Muscle of back (tissue), 11 donors: ENCODE data around the gene ARHGAP45. TPM values are rescaled to one million over a fixed set of nuclear protein-coding genes. Genes with fewer than 3 reads are reported as not detected.
A peak's percentile ranks its signal among the peaks of the same experiment; 100 is the strongest.

Experiments used
- DNase-seq, 3 donors: peaks; one replicate each; pipeline versions ENCODE4 v3.0.0 to v3.0.0-alpha.2; 2013
- polyA plus RNA-seq, 10 donors: library from polyadenylated mRNA; unstranded; fragments of 120-200 nt; gene quantifications; one replicate each; pipeline ENCODE4 v1.2.1, GENCODE V29; 2013; ENCODE audit not compliant: insufficient read length in 10 of 10

Gene ARHGAP45
- polyA plus RNA-seq, 10 donors = 6.3 to 20.7 (median 10.1) TPM

GRCh38 chr19:1131718-1132551 is 65.0 kb downstream of the ARHGAP45 start:
- peak; percentile 71 to 89 (median 76) for DNase-seq

GRCh38 chr19:1132552-1133383 is 65.8 kb downstream of the ARHGAP45 start:
- peak in 1 of 3 donors; percentile 36 for DNase-seq

DNA sequence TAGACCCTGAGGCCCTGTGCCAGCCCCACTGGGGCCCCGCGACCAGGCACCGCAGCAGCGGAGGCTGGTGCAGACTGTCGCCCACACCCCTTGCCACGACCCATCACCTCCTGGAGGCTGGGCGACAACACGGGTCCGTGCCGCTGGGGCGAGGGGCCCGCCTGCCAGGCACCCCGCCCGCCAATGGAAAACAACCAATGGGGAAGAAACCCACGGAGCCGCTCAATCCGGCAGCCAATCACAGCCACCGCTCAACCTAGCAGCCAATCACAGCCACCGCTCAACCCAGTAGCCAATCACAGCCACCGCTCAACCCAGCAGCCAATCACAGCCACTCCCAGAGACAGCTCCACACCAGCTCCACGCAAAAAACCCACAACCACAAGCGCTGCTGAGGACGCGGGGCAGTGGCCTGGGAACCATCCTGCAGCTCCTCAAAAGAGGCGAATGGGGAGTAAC is 66.5 kb downstream of the ARHGAP45 start:
- DNase-seq = no peak

DNA sequence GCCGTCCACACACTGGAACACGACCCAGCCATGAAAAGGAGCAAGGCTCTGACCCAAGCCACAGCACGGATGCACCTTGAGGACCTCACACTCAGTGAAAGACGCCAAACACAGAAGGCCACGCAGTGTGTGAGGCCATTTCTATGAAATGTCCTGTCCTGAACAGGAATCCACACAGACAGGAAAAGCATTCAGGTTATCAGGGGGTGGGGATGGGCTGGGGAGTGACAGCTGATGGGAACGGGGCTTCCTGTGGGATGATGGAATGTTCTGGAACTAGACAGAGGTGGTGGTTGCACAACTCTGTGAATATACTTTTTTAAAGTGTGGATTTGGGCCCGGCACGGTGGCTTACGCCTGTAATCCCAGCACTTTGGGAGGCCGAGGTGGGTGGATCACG is 67.5 kb downstream of the ARHGAP45 start:
- DNase-seq = no peak

GRCh38 chr19:1135454-1135853 is 68.5 kb downstream of the ARHGAP45 start:
- no peak for DNase-seq

DNA sequence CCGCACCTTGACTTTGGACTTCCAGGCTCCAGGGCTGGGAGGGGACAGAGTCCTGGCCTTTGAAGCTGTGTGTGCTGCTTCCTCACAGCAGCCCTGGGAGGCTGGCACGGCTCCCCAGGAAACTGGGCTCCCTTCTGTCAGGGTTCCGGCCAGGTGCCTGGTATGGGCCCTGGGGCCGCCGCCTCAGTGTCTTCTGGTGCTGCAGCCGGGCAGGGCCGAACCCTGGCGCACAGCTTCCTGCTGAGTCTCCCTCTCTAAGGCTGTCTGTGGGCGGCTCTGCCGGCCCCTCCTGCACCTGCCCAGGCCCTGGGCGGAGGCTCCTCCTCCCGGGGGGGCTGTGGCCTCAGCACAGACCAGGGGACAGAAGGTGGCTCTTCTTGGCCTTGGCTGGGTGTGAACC is 69.2 kb downstream of the ARHGAP45 start:
- no peak for DNase-seq

Other genes with a start within 250 kb of the ARHGAP45 start
- 1 to 10 TPM in 1 of 10 donors, under 1 TPM in 9; 0.27 to 1.5 (median 0.68) TPM for gene PLPPR3, start 245.2 kb upstream of the ARHGAP45 start, polyA plus RNA-seq
- 1 to 10 TPM in 7 of 10 donors, under 1 TPM in 3; 0.35 to 3.0 (median 1.2) TPM for gene AZU1, start 239.3 kb upstream of the ARHGAP45 start, polyA plus RNA-seq
- gene PRTN3, start 226.2 kb upstream of the ARHGAP45 start, polyA plus RNA-seq = 1 to 10 TPM in 9 of 10 donors, under 1 TPM in 1; 0.89 to 6.4 (median 2.2) TPM
- 1 to 10 TPM in 1 of 10 donors, under 1 TPM in 9; 0.22 to 2.3 (median 0.60) TPM for gene ELANE, start 214.9 kb upstream of the ARHGAP45 start, polyA plus RNA-seq
- 1 to 10 TPM; 1.0 to 5.4 (median 1.9) TPM for gene CFD, start 207.5 kb upstream of the ARHGAP45 start, polyA plus RNA-seq
- 10 to 100 TPM; 26.6 to 41.5 (median 33.6) TPM for gene MED16, start 174.0 kb upstream of the ARHGAP45 start, polyA plus RNA-seq
- gene RNU6-9, start 173.7 kb upstream of the ARHGAP45 start, polyA plus RNA-seq = not detected
- 10 to 100 TPM; 20.5 to 47.8 (median 30.2) TPM for gene R3HDM4, start 153.9 kb upstream of the ARHGAP45 start, polyA plus RNA-seq
- not detected for gene KISS1R, start 149.8 kb upstream of the ARHGAP45 start, polyA plus RNA-seq
- 10 to 100 TPM in 6 of 10 donors, 1 to 10 TPM in 4; 6.9 to 13.1 (median 10.4) TPM for gene ARID3A, start 141.1 kb upstream of the ARHGAP45 start, polyA plus RNA-seq
- gene WDR18, start 82.8 kb upstream of the ARHGAP45 start, polyA plus RNA-seq = 10 to 100 TPM; 17.6 to 43.3 (median 24.5) TPM
- gene GRIN3B, start 66.7 kb upstream of the ARHGAP45 start, polyA plus RNA-seq = under 1 TPM in 9 of 10 donors, not detected in 1; 0.13 to 0.35 (median 0.17) TPM
- 10 to 100 TPM; 51.8 to 91.2 (median 73.3) TPM for gene TMEM259, start 46.0 kb upstream of the ARHGAP45 start, polyA plus RNA-seq
- not detected for gene RNU6-2, start 45.6 kb upstream of the ARHGAP45 start, polyA plus RNA-seq
- gene CNN2, start 40.6 kb upstream of the ARHGAP45 start, polyA plus RNA-seq = 10 to 100 TPM; 40.4 to 84.7 (median 54.1) TPM
- 10 to 100 TPM in 9 of 10 donors, 1 to 10 TPM in 1; 4.8 to 29.3 (median 12.0) TPM for gene ABCA7, start 27.1 kb upstream of the ARHGAP45 start, polyA plus RNA-seq
- gene POLR2E, start 28.2 kb downstream of the ARHGAP45 start, polyA plus RNA-seq = 100 to 1,000 TPM in 8 of 10 donors, 10 to 100 TPM in 2; 81.8 to 145 (median 110) TPM
- gene GPX4, start 36.8 kb downstream of the ARHGAP45 start, polyA plus RNA-seq = 100 to 1,000 TPM; 117 to 183 (median 150) TPM
- 10 to 100 TPM in 5 of 10 donors, 1 to 10 TPM in 5; 6.1 to 14.5 (median 10.4) TPM for gene SBNO2, start 107.1 kb downstream of the ARHGAP45 start, polyA plus RNA-seq
- 10 to 100 TPM; 37.8 to 53.7 (median 47.7) TPM for gene STK11, start 138.6 kb downstream of the ARHGAP45 start, polyA plus RNA-seq
- gene CBARP, start 170.8 kb downstream of the ARHGAP45 start, polyA plus RNA-seq = 1 to 10 TPM in 7 of 10 donors, under 1 TPM in 3; 0.97 to 2.7 (median 1.2) TPM
- 100 to 1,000 TPM; 114 to 184 (median 135) TPM for gene ATP5F1D, start 174.6 kb downstream of the ARHGAP45 start, polyA plus RNA-seq
- 10 to 100 TPM; 27.7 to 44.0 (median 33.6) TPM for gene MIDN, start 181.4 kb downstream of the ARHGAP45 start, polyA plus RNA-seq
- gene CIRBP, start 202.2 kb downstream of the ARHGAP45 start, polyA plus RNA-seq = 100 to 1,000 TPM; 408 to 480 (median 436) TPM
- gene FAM174C, start 208.4 kb downstream of the ARHGAP45 start, polyA plus RNA-seq = 10 to 100 TPM in 9 of 10 donors, 1 to 10 TPM in 1; 7.9 to 17.0 (median 14.3) TPM
- 1 to 10 TPM in 7 of 10 donors, under 1 TPM in 3; 0.29 to 2.4 (median 1.3) TPM for gene EFNA2, start 218.7 kb downstream of the ARHGAP45 start, polyA plus RNA-seq